Occipital lobe (tissue), 2 donors: ENCODE data around the gene KIF5A. TPM values are rescaled to one million over a fixed set of nuclear protein-coding genes. Genes with fewer than 3 reads are reported as not detected.
A peak's percentile ranks its signal among the peaks of the same experiment; 100 is the strongest.
"Not testable (repeated sequence)": the region's sequence is repeated elsewhere in the genome, so short reads cannot be mapped to it uniquely, and the experiment has no call there.

Source experiments
- DNase-seq: peaks from one replicate; lab custom pipeline; 2025; lab: John Stamatoyannopoulos, UW
- total RNA-seq: library from RNA; depleted of rRNA; stranded (reverse); fragments of >200 nt; gene quantifications from one replicate; pipeline ENCODE4 v1.2.3, GENCODE V29; 2014

KIF5A gene
- total RNA-seq = 50.2 TPM

GRCh38 chr12:57549909-57550640 lies at the start of gene KIF5A:
KIF5A (plus strand) TSS chr12:57550044; CDS start chr12:57550272, 228 bp downstream.
- peak; percentile 40 for DNase-seq

GRCh38 chr12:57500213-57500612 lies 49.6 kb upstream of the KIF5A start:
- DNase-seq = no peak

GRCh38 chr12:57502311-57502969 lies 47.4 kb upstream of the KIF5A start:
- DNase-seq = not testable (repeated sequence)

GRCh38 chr12:57506541-57506940 lies 43.3 kb upstream of the KIF5A start:
- not testable (repeated sequence) for DNase-seq

GRCh38 chr12:57507796-57508195 lies 42.0 kb upstream of the KIF5A start:
- DNase-seq = not testable (repeated sequence)

GRCh38 chr12:57511161-57511560 lies 38.7 kb upstream of the KIF5A start:
- no peak for DNase-seq

GRCh38 chr12:57511588-57512325 lies 38.1 kb upstream of the KIF5A start:
- no peak for DNase-seq

- no peak for DNase-seq
These were observed 37.2 kb upstream of the KIF5A start for GRCh38 chr12:57512665-57513064.

GRCh38 chr12:57513266-57513665 lies 36.6 kb upstream of the KIF5A start:
- DNase-seq = no peak

GRCh38 chr12:57513677-57514076 lies 36.2 kb upstream of the KIF5A start:
- DNase-seq = not testable (repeated sequence)

- DNase-seq = not testable (repeated sequence)
These were observed 35.6 kb upstream of the KIF5A start for GRCh38 chr12:57514246-57514645.

GRCh38 chr12:57514720-57515407 lies 35.0 kb upstream of the KIF5A start:
- no peak for DNase-seq

- DNase-seq = no peak
These were observed 34.4 kb upstream of the KIF5A start for GRCh38 chr12:57515408-57515933.

- DNase-seq = no peak
These were observed 33.8 kb upstream of the KIF5A start for GRCh38 chr12:57515934-57516541.

GRCh38 chr12:57516617-57517153 lies 33.2 kb upstream of the KIF5A start:
- DNase-seq = no peak

GRCh38 chr12:57517187-57517586 lies 32.7 kb upstream of the KIF5A start:
- DNase-seq = no peak

GRCh38 chr12:57517718-57518117 lies 32.1 kb upstream of the KIF5A start:
- not testable (repeated sequence) for DNase-seq

GRCh38 chr12:57518176-57518919 lies 31.5 kb upstream of the KIF5A start:
- no peak for DNase-seq

- DNase-seq = no peak
These were observed 30.7 kb upstream of the KIF5A start for GRCh38 chr12:57518920-57519795.
